Bone marrow (tissue), 2 donors: ENCODE results near the gene NPPA.
"Not testable (repeated sequence)": the region's sequence is repeated elsewhere in the genome, so short reads cannot be mapped to it uniquely, and the experiment has no call there.

Experiments used
- DNase-seq, 2 donors: peaks; one replicate each; lab custom pipeline; 2025; lab: John Stamatoyannopoulos, UW

The NPPA gene

DNA sequence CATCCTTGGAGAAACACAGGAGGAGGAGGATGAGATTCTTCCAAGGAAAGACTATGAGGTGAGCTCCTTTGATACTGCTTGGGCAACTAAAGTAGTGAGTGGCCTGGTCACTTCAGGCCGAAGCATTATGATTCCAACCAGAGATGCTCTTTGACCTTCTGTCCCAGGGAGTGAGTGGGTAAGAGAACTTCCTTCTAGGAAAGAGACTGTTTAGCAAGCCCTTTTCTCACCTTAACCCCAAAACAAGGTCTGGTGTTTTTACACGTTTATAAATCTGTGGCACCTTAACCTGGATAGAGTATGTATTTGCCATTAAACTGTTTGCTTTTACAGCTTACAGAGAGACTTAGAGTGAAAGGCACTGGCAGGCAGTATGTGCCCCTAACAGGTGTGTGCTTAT lies 40.5 kb downstream of the NPPA start:
- no peak for DNase-seq

GRCh38 chr1:11806307-11806936 lies 41.2 kb downstream of the NPPA start:
- no peak for DNase-seq

GRCh38 chr1:11805422-11806306 lies 41.9 kb downstream of the NPPA start, which contains the start of the genes CLCN6 and MTHFR:
TSS of gene CLCN6 (plus strand) at chr1:11806191. CDS start at chr1:11806263, 72 bp downstream.
TSS of gene MTHFR (minus strand) at chr1:11805964. CDS start at chr1:11803116, 2,848 bp downstream.
- peak; percentile 85 to 92 for DNase-seq

DNA sequence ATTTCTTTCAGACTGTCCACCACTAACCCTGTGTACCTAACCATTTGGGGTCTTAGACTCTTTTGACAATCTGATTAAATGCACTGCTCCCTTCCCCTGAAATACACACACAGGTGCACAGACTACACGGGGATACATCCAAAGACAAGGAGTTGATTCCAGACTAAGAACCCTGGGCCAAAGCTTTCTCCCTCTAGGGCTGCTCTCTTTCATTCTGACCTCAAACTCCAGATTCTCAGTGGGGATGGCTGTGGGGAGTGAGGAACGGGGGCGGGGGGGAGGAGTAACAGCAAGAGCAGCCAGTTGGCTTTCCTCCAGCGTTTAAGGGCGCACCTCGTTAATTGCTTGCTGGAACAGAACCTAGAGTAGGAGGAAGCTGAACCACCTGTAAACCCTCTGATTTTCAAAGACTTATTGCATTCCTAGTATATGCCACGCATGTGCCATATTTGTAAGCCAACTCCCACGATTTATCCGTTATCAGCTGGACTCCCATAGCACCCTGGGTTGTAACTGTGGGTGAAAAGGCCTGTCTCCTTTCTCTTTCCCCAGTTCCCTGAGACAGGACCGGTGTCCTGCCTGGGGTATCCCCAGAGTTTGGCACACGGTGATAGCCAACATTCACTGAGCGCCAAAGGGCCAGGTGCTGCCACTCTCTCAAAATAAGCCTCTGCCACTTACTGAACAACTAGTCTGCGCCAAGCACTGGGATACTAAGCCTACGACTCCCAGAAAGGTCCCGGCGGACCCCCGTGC lies 42.7 kb downstream of the NPPA start:
- no peak for DNase-seq

DNA sequence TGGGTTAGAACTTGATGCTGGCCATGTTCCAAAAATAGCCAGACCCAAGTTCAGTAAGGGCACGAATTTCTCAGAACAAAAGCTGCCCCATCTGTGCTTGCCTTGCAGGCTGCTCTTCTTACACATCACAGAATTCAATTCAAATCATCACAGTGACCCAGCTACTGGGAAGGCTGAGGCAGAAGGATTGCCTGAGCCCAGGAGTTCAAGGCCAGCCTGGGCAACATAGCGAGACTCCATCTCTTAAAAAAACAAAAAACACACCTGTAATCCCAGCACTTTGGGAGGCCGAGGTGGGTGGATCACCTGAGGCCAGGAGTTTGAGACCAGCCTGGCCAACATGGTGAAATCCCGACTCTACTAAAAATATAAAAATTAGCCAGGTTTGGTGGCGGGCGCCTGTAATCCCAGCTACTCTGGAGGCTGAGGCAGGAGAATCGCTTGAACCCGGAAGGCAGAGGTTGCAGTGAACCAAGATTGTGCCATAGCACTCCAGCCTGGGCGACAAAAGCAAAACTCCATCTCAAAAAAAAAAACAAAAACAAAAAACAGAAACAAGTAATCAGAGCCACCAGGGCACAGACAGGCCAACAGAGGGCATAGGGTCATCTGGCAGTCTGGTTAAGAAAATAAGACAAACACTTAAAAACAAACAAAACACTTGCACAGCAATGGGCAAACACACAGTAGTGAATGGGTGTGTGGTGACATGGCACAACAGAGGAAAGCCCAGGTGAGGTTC lies 43.5 kb downstream of the NPPA start:
- not testable (repeated sequence) for DNase-seq

- DNase-seq: peak in 1 of 2 donors; percentile 74
These were observed 44.4 kb downstream of the NPPA start for GRCh38 chr1:11802973-11803885.

DNA sequence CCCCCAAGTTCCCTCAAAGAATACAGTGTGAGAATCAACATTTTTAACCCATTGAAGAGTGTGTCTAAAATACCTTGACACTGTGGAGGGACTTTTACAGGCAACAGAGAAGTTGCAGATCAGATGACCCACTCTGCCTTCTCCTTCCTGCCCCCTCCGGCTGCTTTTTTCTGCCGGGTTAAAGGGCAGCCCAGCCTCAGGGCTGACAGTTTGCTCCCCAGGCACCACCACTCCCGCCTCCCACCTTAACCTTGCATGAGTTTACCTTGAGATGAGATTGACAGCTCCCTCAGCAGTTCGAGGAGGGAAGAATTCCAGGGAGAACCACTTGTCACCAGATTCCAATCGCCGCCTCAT lies 45.0 kb downstream of the NPPA start:
- no peak for DNase-seq

GRCh38 chr1:11800756-11801433 lies 46.7 kb downstream of the NPPA start:
- DNase-seq: no peak

- no peak for DNase-seq
These were observed 47.2 kb downstream of the NPPA start for GRCh38 chr1:11800391-11800755.

- no peak for DNase-seq
These were observed 47.7 kb downstream of the NPPA start for GRCh38 chr1:11799896-11800295.

- DNase-seq: no peak
These were observed 48.5 kb downstream of the NPPA start for GRCh38 chr1:11799099-11799498.

DNA sequence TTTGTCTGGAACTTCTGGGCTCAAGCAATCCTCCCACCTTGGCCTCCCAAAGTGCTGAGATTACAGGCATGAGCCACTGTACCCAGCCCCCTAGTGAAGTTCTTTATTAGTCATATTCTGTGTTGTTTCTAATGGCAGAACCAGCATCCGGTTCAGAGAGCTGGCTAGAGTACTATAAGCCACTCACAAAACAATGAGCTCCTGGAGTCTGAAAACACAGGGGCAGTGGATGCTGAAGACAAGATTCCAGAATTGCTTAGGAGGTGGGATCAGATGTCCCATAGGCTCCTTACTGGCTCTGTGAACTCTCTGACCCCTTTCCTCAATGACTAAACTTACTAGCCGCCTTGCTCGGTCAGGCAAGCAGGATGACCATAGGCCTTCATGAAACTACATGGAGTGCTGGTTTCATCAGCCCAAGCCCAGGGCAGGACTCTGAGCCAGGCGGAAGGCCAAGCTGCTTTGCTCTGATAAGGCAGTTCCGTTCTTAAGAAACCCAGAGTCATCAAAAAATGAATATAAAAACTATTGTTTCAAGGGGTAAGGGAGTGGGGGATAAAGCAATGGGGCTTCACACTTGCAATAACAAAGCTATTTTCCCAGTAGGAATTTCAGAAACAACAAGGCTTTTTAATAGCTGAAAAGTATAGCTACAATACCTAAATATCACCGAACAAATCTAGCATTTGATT lies 49.9 kb downstream of the NPPA start:
- no peak for DNase-seq

DNA sequence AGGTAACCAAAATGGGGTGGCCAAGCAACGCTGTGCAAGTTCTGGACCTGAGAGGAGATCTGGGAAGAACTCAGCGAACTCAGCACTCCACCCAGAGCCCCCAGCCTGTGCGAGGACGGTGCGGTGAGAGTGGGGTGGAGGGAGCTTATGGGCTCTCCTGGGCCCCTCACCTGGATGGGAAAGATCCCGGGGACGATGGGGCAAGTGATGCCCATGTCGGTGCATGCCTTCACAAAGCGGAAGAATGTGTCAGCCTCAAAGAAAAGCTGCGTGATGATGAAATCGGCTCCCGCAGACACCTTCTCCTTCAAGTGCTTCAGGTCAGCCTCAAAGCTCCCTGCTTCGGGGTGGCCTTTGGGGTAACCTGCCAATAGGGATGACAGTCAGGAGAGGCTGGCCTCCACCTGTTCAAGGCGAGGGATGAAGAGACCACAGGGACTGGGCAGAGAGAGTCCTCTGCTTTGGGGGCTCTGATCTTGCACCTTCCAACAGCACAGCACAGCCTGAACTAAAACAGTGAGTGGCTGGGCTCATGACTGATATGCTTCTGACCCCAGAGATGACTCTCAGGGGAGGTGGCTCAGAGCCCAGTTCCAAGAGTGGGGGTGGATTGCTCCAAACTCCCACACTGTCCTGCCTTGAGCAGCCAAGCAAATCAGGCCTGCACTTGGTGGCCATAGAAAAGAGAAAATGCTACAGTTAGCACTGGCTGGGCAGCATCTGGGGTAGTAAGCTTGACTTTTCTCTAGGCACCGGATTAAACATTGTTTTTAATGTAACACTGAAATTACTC lies 51.4 kb downstream of the NPPA start:
- DNase-seq: no peak
